Naive thymus-derived CD4-positive, alpha-beta T cell (primary cell): Measurements from ENCODE around the gene PPOX. TPM values are rescaled to one million over a fixed set of nuclear protein-coding genes. Genes with fewer than 3 reads are reported as not detected.

ENCODE experiments used
- ATAC-seq: fragments of 150-1000 bp; cut with Tn5 transposase; 2 replicates; pipeline ENCODE4 v1.10.0; 2021; ENCODE audit warnings: mild to moderate bottlenecking, moderate library complexity
- CTCF ChIA-PET: fragments of 350-600 bp; sonication (Branson Sonifier 250); formaldehyde crosslinking; loops from one replicate; lab custom pipeline; 2021; ENCODE audit warnings: antibody characterized with exemption; lab: Charles Lee
- POLR2A ChIA-PET: fragments of 350-600 bp; sonication (Branson Sonifier 250); formaldehyde crosslinking; loops from one replicate; lab custom pipeline; 2021; ENCODE audit warnings: antibody characterized with exemption, inconsistent platforms; lab: Charles Lee
- DNase-seq, 9 donors: peaks; one replicate each; pipeline versions ENCODE4 v3.0.0 to v3.0.0-alpha.2; 2020 to 2022; ENCODE audit warnings: mixed read lengths in 1 of 9
- H3K27ac ChIP-seq: one replicate; pipeline ENCODE4 v1.7.0; 2013; ENCODE audit warnings: mild to moderate bottlenecking, low read depth, low read length, moderate library complexity
- H3K27me3 ChIP-seq, 2 donors: one replicate each; pipeline ENCODE4 v1.7.0; 2013; ENCODE audit warnings: low read length in 2 of 2, mild to moderate bottlenecking in 2 of 2, moderate library complexity in 2 of 2; ENCODE audit not compliant: control insufficient read depth in 2 of 2, insufficient read depth in 2 of 2
- H3K36me3 ChIP-seq, 3 experiments: 1 replicate in 2 of 3; 2 replicates in 1 of 3; pipeline ENCODE4 v1.7.0; 2013; ENCODE audit warnings: low read length in 3 of 3, mild to moderate bottlenecking in 3 of 3, moderate library complexity in 1 of 3; ENCODE audit not compliant: insufficient read depth in 3 of 3, control insufficient read depth in 2 of 3
- H3K4me1 ChIP-seq, 2 donors: one replicate each; pipeline ENCODE4 v1.7.0; 2013; ENCODE audit warnings: low read length in 2 of 2, mild to moderate bottlenecking in 2 of 2, moderate library complexity in 1 of 2; ENCODE audit not compliant: control insufficient read depth in 2 of 2, insufficient read depth in 2 of 2
- H3K4me3 ChIP-seq: 2 replicates; pipeline ENCODE4 v1.7.0; 2013; ENCODE audit warnings: mild to moderate bottlenecking, low read length
- H3K9me3 ChIP-seq, 3 experiments: 1 replicate in 2 of 3; 2 replicates in 1 of 3; pipeline ENCODE4 v1.7.0; 2013; ENCODE audit warnings: low read length in 3 of 3; ENCODE audit not compliant: control insufficient read depth in 2 of 3
- H3K27ac Mint-ChIP-seq, 9 donors: one replicate each; pipeline ENCODE4 v1.8.0; 2020 to 2022; ENCODE audit warnings: mixed read lengths in 9 of 9, mild to moderate bottlenecking in 8 of 9, moderate library complexity in 5 of 9, inconsistent platforms in 2 of 9
- H3K27me3 Mint-ChIP-seq, 5 donors: one replicate each; pipeline ENCODE4 v1.8.0; 2021 to 2022; ENCODE audit warnings: mixed read lengths in 5 of 5, mild to moderate bottlenecking in 1 of 5
- H3K36me3 Mint-ChIP-seq, 5 donors: one replicate each; pipeline ENCODE4 v1.8.0; 2020 to 2022; ENCODE audit warnings: mixed read lengths in 5 of 5, mild to moderate bottlenecking in 3 of 5, inconsistent platforms in 1 of 5
- H3K4me1 Mint-ChIP-seq, 7 donors: one replicate each; pipeline ENCODE4 v1.8.0; 2020 to 2022; ENCODE audit warnings: mixed read lengths in 7 of 7, mild to moderate bottlenecking in 3 of 7, inconsistent platforms in 1 of 7
- H3K4me3 Mint-ChIP-seq, 10 donors: one replicate each; pipeline ENCODE4 v1.8.0; 2020 to 2022; ENCODE audit warnings: mild to moderate bottlenecking in 10 of 10, mixed read lengths in 10 of 10, moderate library complexity in 6 of 10, inconsistent platforms in 2 of 10
- H3K9me3 Mint-ChIP-seq, 11 donors: one replicate each; pipeline ENCODE4 v1.8.0; 2020 to 2022; ENCODE audit warnings: mixed read lengths in 11 of 11, mild to moderate bottlenecking in 4 of 11, inconsistent platforms in 1 of 11, moderate library complexity in 1 of 11
- intact Hi-C, 2 donors: fragments of 100-400 bp; cut with micrococcal nuclease; formaldehyde crosslinking; loops; one replicate each; pipeline ENCODE4 v1.15.1; 2023
- polyA plus RNA-seq, 2 donors: library from polyadenylated mRNA; unstranded; fragments of 300-500 nt; fragmentation: Illumina TruSeq; gene quantifications; one replicate each; pipeline ENCODE4 v1.2.3, GENCODE V29; 2021
- total RNA-seq, 6 experiments: library from RNA in 5 of 6; stranded (reverse) in 5 of 6; gene quantifications; 1 replicate in 5 of 6; 2 replicates in 1 of 6; pipeline ENCODE4 v1.2.3 and lab custom pipeline; 2021 to 2026

Gene PPOX
- total and polyA plus RNA-seq, 7 experiments from 2014 or later: 20.1 to 76.2 (median 40.3) TPM

GRCh38 chr1:161190962-161191521 is 24.8 kb downstream of the PPOX start:
- no peak overlapping the region for H3K4me3 Mint-ChIP-seq
- H3K27ac Mint-ChIP-seq: peak overlapping the region in 3 of 9 donors; percentile 70 to 85 (median 78)
- peaks cover 0 to 2% (median 0%) of the 10 kb centered on the region in 11 donors for H3K9me3 Mint-ChIP-seq
- ChIA-PET POLR2A (interaction anchor here (0.6 to 29.1 kb wide), 13 partner anchors 10 to 128 kb away, joined by 3 to 508 read pairs (median 4); partner anchors contain the start of genes ADAMTS4, APOA2, B4GALT3 and FCER1G), CTCF (interaction anchor here (0.8 to 5.3 kb wide), 18 partner anchors 10 to 193 kb away, joined by 3 to 76 read pairs (median 12); partner anchors contain the start of genes B4GALT3, NDUFS2, PPOX and TOMM40L)
- Histone ChIP-seq H3K27me3 (no peaks in the 10 kb centered on the region), H3K27ac (no peak overlapping the region), H3K4me3 (no peak overlapping the region), H3K9me3 (no peaks in the 10 kb centered on the region), H3K4me1 (peaks cover 51 to 68% of the 10 kb centered on the region in 2 donors), H3K36me3 (no peaks in the 10 kb centered on the region)
- ATAC-seq: no peak
- intact Hi-C loops: no loop called here
- no peaks in the 10 kb centered on the region for H3K27me3 Mint-ChIP-seq
- peaks cover 0 to 7% (median 0%) of the 10 kb centered on the region in 5 donors for H3K36me3 Mint-ChIP-seq
- peaks cover 47 to 71% (median 54%) of the 10 kb centered on the region in 7 donors for H3K4me1 Mint-ChIP-seq
- no peak for DNase-seq

DNA sequence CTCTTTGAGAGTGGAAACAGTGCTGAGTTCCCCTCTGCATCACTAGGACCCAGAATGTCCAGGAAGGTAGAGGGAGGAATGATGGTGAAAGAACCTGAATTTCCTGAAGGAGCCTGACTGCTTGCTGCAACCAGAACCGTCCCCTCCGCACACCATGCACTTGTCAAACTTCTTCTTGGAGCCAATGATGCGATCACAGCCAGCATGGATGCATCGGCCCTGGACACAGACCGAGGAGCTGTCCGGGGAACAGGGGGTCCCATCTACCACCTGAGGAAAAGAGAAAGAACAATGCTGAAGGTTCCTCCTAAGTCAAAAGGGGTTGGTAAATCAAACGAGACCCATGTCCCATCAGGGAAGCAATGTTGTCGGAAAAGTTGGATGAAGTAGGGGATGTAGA is 25.7 kb downstream of the PPOX start:
- intact Hi-C loops: loop anchor here (1.0 to 2.0 kb wide), 8 partner anchors 10 to 190 kb away; partner anchors contain the start of genes NDUFS2 (in 2 of the 2) and B4GALT3 (in 1 of the 2)

DNA sequence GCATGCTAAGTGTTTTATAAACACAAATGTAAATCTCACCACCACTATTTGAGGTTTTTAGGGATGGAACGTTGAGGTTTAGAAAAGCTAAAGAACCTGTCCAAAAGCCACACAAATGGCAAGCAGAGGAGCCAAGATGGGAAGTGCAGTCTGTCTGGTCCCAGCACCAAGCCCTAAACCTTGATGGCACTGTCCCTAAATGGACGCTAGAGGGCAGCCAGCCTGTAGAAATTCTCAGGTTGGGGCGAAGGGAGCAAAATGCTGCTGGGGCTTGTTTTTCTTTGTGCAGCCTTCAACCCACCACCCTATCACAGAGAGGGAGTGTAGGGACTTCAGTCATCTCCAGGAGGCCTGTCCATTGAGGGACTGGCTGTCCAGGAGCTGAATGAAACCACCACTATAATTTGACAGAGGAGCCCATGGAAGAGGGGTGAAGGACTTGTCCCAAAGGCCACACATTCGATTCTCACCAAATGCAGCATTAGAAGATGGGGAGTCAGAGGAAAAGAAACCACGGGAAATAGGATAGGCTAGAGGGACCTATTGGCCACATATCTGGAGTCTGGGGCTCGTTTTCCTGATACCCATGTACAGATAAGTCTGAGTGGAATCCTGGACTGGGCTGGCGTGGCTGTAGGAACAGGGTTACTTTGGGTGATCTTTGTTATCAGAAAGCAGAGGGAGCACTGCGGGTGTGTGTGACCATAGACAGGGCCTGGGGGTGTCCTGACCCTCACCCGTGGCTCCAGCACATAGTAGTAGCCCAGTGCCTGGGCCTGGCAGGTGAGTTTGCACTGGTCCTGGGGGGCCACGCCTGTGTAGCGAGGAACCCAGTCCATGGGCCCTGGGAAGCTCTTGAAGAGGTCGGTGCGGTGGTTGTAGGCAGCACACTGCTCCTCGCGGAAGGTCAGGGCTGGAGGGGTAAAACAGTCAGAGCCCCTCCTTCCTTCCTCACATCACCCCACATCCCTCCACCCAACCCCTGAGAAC is 26.5 kb downstream of the PPOX start:
- H3K4me1 Mint-ChIP-seq: peaks cover 30 to 68% (median 42%) of the 10 kb centered on the region in 7 donors
- intact Hi-C loops: loop anchor here (1.0 to 2.0 kb wide), 8 partner anchors 10 to 190 kb away; partner anchors contain the start of genes NDUFS2 (in 2 of the 2) and B4GALT3 (in 1 of the 2)

More for the DNA sequence above, 25.7 kb downstream of the PPOX start:
- Mint-ChIP-seq H3K4me3 (no peak overlapping the region), H3K9me3 (peaks cover 0 to 1% (median 0%) of the 10 kb centered on the region in 11 donors), H3K36me3 (peaks cover 0 to 6% (median 0%) of the 10 kb centered on the region in 5 donors), H3K27ac (peak overlapping the region in 4 of 9 donors; percentile 71 to 93 (median 78)), H3K27me3 (no peaks in the 10 kb centered on the region), H3K4me1 (peaks cover 38 to 68% (median 48%) of the 10 kb centered on the region in 7 donors)
- Histone ChIP-seq H3K4me3 (no peak overlapping the region), H3K27me3 (no peaks in the 10 kb centered on the region), H3K36me3 (no peaks in the 10 kb centered on the region), H3K4me1 (peaks cover 42 to 61% of the 10 kb centered on the region in 2 donors), H3K9me3 (no peaks in the 10 kb centered on the region), H3K27ac (no peak overlapping the region)
- POLR2A ChIA-PET: interaction anchor here (1.0 to 29.1 kb wide), 10 partner anchors 11 to 146 kb away, joined by 3 to 508 read pairs (median 15); partner anchors contain the start of genes ADAMTS4, APOA2, B4GALT3 and FCER1G
- DNase-seq (no peak), ATAC-seq (no peak)
- CTCF ChIA-PET: interaction anchor here (0.6 to 5.3 kb wide), 22 partner anchors 10 to 192 kb away, joined by 3 to 76 read pairs (median 4); partner anchors contain the start of genes B4GALT3, NDUFS2, PPOX and TOMM40L

GRCh38 chr1:161193561-161194235 is 27.5 kb downstream of the PPOX start:
- Mint-ChIP-seq H3K4me3 (no peak overlapping the region), H3K27me3 (no peaks in the 10 kb centered on the region), H3K9me3 (peaks cover 0 to 2% (median 0%) of the 10 kb centered on the region in 11 donors), H3K27ac (peak overlapping the region in 2 of 9 donors; percentile 9 to 78), H3K4me1 (peaks cover 29 to 62% (median 35%) of the 10 kb centered on the region in 7 donors), H3K36me3 (no peaks in the 10 kb centered on the region)
- no peak for ATAC-seq
- POLR2A ChIA-PET: interaction anchor here (0.7 to 29.1 kb wide), 8 partner anchors 8 to 40 kb away, joined by 3 to 508 read pairs (median 20); partner anchors contain the start of genes ADAMTS4, APOA2, FCER1G and NDUFS2
- intact Hi-C loops: loop anchor here in 1 of 2 donors (2.0 kb wide), 1 partner anchor 17 kb away; the partner anchor contains the start of gene B4GALT3
- DNase-seq: no peak
- H3K4me3 ChIP-seq: no peak overlapping the region
- no peaks in the 10 kb centered on the region for H3K27me3 ChIP-seq
- H3K27ac ChIP-seq: no peak overlapping the region
- H3K36me3 ChIP-seq: no peaks in the 10 kb centered on the region
- no peaks in the 10 kb centered on the region for H3K9me3 ChIP-seq
- peaks cover 26 to 44% of the 10 kb centered on the region in 2 donors for H3K4me1 ChIP-seq
- CTCF ChIA-PET: interaction anchor here (1.0 to 5.3 kb wide), 6 partner anchors 8 to 32 kb away, joined by 3 to 76 read pairs (median 30); partner anchors contain the start of genes NDUFS2, PPOX and TOMM40L

More for the DNA sequence above, 26.5 kb downstream of the PPOX start:
- ChIA-PET POLR2A (interaction anchor here (0.9 to 29.1 kb wide), 10 partner anchors 10 to 147 kb away, joined by 3 to 508 read pairs (median 14); partner anchors contain the start of genes ADAMTS4, APOA2, B4GALT3 and FCER1G), CTCF (interaction anchor here (0.5 to 5.3 kb wide), 17 partner anchors 9 to 189 kb away, joined by 3 to 76 read pairs (median 14); partner anchors contain the start of genes B4GALT3, NDUFS2, PPOX and SDHC)
- Mint-ChIP-seq H3K27ac (peak overlapping the region; percentile 51 to 93 (median 85)), H3K36me3 (peaks cover 0 to 1% (median 0%) of the 10 kb centered on the region in 5 donors), H3K27me3 (no peaks in the 10 kb centered on the region), H3K9me3 (peaks cover 0 to 2% (median 0%) of the 10 kb centered on the region in 11 donors), H3K4me3 (peak overlapping the region in 5 of 10 donors; percentile 18 to 50 (median 29))
- no peaks in the 10 kb centered on the region for H3K36me3 ChIP-seq
- H3K4me3 ChIP-seq: no peak overlapping the region
- H3K27me3 ChIP-seq: no peaks in the 10 kb centered on the region
- H3K4me1 ChIP-seq: peaks cover 34 to 53% of the 10 kb centered on the region in 2 donors
- no peak overlapping the region for H3K27ac ChIP-seq
- DNase-seq (peak in 8 of 9 donors; percentile 53 to 80 (median 74)), ATAC-seq (peak; percentile 95)
- H3K9me3 ChIP-seq: no peaks in the 10 kb centered on the region

DNA sequence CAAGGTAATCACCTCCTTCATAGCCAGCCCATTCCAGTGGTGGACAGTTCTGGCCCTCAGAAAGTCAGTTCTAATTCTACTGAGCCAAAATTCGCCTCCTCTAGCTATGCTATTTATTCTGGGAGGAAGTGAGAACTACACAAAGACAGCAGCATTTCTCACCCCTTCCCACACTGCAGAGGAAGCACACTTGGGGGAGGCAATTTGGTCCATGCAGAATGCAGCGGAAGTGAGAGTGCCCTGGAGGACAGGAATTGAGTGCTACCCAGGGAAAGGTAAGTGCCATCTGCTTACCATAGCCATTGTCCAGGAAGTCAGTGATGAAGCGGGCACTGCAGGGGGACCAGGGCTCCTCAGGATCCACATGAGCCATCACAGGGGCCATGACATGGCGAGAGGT is 28.9 kb downstream of the PPOX start:
- ChIA-PET POLR2A (interaction anchor here (1.2 to 29.1 kb wide), 5 partner anchors 8 to 31 kb away, joined by 3 to 508 read pairs (median 93); partner anchors contain the start of genes ADAMTS4, APOA2, FCER1G and NDUFS2), CTCF (interaction anchor here (0.6 to 5.3 kb wide), 5 partner anchors 8 to 112 kb away, joined by 3 to 76 read pairs (median 3); partner anchors contain the start of gene TOMM40L)
- ATAC-seq: peak; percentile 37
- H3K27ac ChIP-seq: no peak overlapping the region
- H3K27me3 ChIP-seq: no peaks in the 10 kb centered on the region
- no peak for DNase-seq
- Mint-ChIP-seq H3K36me3 (no peaks in the 10 kb centered on the region), H3K27me3 (no peaks in the 10 kb centered on the region), H3K27ac (peak overlapping the region; percentile 6 to 91 (median 81)), H3K4me3 (peak overlapping the region in 3 of 10 donors; percentile 3 to 49 (median 36)), H3K4me1 (peaks cover 31 to 67% (median 40%) of the 10 kb centered on the region in 7 donors), H3K9me3 (peaks cover 0 to 2% (median 0%) of the 10 kb centered on the region in 11 donors)
- H3K36me3 ChIP-seq: no peaks in the 10 kb centered on the region
- intact Hi-C loops: no loop called here
- no peaks in the 10 kb centered on the region for H3K9me3 ChIP-seq
- no peak overlapping the region for H3K4me3 ChIP-seq
- peaks cover 32 to 38% of the 10 kb centered on the region in 2 donors for H3K4me1 ChIP-seq
